ENCODE data around the gene ATG4B. TPM values are rescaled to one million over a fixed set of nuclear protein-coding genes. Genes with fewer than 3 reads are reported as not detected.

ATG4B gene
- total RNA-seq, result 72.5 and 80.1 TPM in 2 replicates

DNA sequence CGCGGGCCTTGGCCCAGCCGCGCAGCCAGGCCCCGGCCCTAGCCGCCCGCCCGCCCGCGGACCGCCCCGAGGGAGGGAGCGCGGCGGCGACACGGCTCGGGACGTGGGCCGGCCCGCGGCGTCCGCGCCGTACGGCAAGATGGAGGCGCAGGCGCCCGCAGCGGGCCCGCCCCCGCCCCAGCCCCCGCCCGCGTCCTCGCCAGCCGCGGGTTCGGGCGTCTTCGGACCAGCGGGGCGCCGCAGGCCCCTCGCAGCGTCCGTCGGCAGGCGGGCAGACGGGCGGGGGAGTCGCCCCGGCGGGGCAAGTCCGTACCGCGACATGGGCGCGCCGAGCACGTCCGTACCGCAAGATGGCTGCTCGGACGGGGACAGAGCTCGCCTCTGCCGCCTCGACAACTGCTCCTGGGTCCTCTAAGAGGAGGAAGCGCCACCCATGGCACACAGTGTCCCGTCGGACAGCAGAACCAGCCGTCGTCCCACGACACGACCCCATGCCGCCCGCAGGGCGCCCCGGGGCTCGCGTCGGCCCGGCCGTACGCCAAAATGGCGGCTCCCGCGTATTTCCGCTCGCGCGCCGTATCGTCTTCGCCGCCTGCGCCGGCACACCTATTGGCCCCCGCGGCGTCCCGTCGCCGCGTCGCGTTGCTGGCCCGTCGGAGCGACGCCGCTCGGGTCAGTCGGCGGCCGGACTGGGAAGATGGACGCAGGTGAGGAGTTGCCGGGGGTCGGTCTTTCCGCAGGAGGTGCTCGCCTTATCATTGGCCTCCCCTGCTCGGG is at the start of gene ATG4B, which contains the start of gene THAP4:
Gene ATG4B, plus strand, starts transcription at position 676 of the 777 bp plus-strand sequence. Its CDS starts 22 bp downstream, at position 698.
Gene THAP4, minus strand, starts transcription at position 141 of the 777 bp plus-strand sequence. CDS start 141 bp downstream, outside the sequence.

GRCh38 chr2:241686650-241687425 is 49.3 kb downstream of the ATG4B start, which contains the start of gene DTYMK:
TSS of gene DTYMK (minus strand) at chr2:241686815. CDS start at chr2:241686783, 32 bp downstream.

GRCh38 chr2:241701399-241702154 is 64.1 kb downstream of the ATG4B start, which contains the start of gene ING5:
TSS of gene ING5 (plus strand) at chr2:241702039. CDS start at chr2:241702066, 27 bp downstream.

Other genes with a start within 250 kb of the ATG4B start
- gene STK25, start 129.1 kb upstream of the ATG4B start, total RNA-seq, result 394 and 449 TPM in 2 replicates
- 59.5 and 127 TPM in 2 replicates for gene BOK, start 78.9 kb upstream of the ATG4B start, total RNA-seq
- 49.5 and 57.2 TPM in 2 replicates for gene THAP4, start 535 bp upstream of the ATG4B start, total RNA-seq
- 37.2 and 46.5 TPM in 2 replicates for gene DTYMK, start 49.1 kb downstream of the ATG4B start, total RNA-seq
- gene ING5, start 64.3 kb downstream of the ATG4B start, total RNA-seq, result 13.7 and 19.3 TPM in 2 replicates
- gene D2HGDH, start 96.9 kb downstream of the ATG4B start, total RNA-seq, result 11.0 and 14.0 TPM in 2 replicates
- not detected in 2 replicates for gene GAL3ST2, start 139.1 kb downstream of the ATG4B start, total RNA-seq
- gene NEU4, start 171.5 kb downstream of the ATG4B start, total RNA-seq, result not detected in 2 replicates
- gene PDCD1, start 221.2 kb downstream of the ATG4B start, total RNA-seq, result not detected in 2 replicates
- gene RTP5, start 232.0 kb downstream of the ATG4B start, total RNA-seq, result not detected in 2 replicates